Hippocampal formation (tissue), 2 donors: ENCODE data around the gene SURF1.
"Not testable (repeated sequence)": the region's sequence is repeated elsewhere in the genome, so short reads cannot be mapped to it uniquely, and the experiment has no call there.

Experiments used
- DNase-seq, 2 donors: peaks; one replicate each; lab custom pipeline; 2025; lab: John Stamatoyannopoulos, UW

SURF1 gene

GRCh38 chr9:133384736-133385321 lies 28.5 kb upstream of the SURF1 start:
- DNase-seq = no peak

- no peak for DNase-seq
These were observed 27.2 kb upstream of the SURF1 start for GRCh38 chr9:133383438-133383837.

DNA sequence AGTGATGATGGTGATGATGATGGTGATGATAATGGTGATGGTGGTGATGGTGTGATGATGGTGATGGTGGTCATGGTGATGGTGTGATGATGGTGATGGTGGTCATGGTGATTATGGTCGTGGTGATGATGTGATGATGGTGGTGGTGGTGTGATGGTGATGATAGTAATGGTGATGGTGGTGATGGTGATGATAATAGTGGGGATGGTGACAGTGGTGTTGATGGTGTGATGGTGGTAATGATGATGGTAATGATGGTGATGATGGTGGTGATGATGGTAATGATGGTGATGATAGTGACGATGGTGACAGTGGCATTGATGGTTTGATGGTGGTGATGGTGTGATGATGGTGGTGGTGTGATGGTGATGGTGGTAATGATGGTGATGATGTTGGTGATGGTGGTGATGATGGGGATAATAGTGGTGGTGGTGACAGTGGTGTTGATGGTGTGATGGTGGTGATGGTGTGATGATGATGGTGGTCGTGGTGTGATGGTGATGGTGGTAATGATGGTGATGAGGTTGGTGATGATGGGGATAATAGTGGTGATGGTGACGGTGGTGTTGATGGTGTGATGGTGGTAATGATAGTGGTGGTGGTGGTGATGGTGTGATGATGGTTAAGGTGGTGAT lies 26.3 kb upstream of the SURF1 start:
- DNase-seq = no peak

GRCh38 chr9:133380734-133381133 lies 24.4 kb upstream of the SURF1 start:
- DNase-seq = no peak

DNA sequence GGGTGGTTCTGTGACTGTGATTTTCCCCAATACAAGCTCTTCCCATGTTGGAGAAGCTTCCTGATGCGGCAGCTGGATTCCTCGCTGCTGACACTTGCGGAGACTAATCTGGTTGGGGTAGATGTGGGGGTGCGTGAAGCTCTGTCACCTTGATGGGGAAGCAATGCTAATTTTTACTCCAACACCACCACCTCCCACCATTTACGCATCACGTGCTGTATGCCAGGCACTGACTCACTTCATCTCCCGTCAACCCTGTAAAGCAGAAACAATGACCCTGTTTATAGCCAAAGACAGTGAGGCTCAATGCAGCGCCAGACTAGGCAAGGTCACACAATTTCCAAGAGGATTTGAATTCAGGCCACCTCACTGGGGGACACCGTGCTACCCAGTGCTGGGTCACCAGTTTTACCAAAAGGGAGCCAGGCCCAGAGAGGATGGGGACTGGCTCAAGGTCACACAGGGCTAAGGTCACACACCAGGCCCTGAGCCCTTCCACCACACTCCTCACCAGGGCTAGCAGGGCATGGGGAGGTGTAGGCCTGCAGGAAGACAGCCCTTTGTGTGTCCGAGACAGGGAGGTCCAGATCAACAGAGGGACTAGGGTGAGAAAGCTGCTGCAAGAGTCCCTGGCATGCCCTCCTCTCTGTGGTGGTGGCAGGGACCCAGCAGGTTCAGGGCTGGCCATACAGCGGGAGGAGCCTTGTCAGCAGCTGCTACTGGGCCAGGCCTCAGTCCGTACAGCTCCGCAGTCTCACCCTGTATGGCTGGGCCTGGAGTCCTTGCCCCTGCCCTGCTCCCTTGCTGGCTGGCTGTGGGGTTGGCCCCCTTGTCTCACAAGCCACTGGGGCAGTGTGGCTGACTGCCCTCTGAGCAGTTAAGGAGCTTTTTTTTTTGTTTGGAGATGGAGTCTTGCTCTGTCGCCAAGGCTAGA lies 23.1 kb upstream of the SURF1 start:
- DNase-seq = no peak

GRCh38 chr9:133378408-133378962 lies 22.2 kb upstream of the SURF1 start:
- no peak for DNase-seq

DNA sequence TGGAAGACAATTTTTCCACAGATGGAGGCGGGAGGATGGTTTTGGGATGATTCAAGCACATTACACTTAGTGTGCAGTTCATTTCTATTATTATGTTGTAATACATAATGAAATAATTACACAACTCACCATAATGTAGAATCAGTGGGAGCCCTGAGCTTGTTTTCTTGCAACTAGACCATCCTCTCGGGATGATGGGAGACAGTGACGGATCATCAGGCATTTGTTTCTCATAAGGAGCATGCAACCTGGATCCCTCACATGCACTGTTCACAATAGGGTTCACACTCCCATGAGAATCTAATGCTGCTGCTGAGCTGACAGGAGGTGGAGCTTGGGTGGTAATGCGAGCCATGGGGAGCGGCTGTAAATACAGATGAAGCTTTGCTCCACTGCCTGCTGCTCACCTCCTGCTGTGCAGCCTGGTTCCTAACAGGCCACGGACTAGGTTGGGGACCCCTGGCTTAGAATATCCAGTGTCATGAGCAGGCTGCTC lies 21.5 kb upstream of the SURF1 start:
- DNase-seq = no peak

DNA sequence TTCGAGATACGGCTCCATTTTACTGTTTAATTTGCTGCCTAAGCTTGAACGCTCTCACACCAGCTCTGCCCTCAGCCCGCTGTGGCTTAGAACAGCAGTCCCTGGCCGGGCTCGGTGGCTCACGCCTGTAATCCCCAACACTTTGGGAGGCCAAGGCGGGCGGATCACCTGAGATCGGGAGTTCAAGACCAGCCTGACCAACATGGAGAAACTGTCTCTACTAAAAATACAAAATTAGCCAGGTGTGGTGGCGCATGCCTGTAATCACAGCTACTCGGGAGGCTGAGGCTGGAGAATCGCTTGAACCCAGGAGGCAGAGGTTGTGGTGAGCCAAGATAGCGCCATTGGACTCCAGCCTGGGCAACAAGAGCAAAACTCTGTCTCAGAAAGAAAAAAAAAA lies 21.0 kb upstream of the SURF1 start:
- DNase-seq = not testable (repeated sequence)

DNA sequence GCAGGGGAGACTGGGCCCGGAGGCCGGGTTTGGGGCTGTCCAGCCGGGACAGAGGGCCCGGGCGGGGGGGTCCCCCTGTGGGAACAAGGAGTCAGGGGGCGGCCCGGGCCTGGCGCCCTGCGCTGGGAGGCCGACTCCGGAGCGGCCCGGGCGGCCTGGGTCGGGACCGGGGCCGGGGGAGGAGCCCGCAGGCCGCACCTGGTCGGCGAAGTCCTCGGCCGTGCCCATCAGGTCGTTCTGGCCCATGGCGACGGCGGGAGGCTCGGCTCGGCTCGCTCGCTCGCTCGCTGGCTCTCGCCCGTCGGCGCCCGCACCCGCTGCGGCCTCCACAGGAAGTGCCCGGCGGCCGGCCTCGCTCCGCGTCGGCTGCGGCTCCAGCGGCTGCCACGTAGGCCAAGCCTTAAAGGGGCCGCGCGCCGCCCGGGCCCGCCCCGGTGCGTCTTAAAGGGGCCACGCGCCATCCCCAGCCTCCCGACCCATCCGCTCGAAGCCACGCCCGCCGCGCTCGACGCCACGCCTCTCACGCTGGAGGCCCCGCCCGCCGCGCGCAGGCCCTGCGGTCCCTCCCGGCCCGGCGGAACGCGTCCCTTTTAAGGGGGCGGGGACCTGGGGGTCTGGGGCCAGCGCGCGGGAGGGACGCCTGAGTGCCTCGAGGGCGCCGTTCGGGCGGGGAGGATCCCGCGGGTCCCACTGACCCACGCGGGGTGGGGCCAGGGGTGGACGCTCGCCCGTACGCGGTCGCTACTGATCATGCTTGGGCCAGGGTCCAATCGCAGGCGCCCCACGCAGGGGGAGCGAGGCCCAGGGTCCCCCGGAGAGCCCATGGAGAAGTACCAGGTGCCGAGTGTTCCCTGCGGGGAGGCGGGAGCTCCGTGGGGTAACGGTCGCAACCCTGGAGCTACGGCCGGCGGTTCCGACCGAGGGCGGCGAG lies 19.7 kb upstream of the SURF1 start, which contains the start of the genes STKLD1 and SURF4:
Gene STKLD1 (plus strand): TSS at position 643 of the 931 bp plus-strand sequence. CDS start 108 bp downstream, at position 751.
Gene SURF4 (minus strand): TSS at position 337 of the 931 bp plus-strand sequence. CDS start 91 bp downstream, at position 246.
- peak; percentile 93 for DNase-seq

DNA sequence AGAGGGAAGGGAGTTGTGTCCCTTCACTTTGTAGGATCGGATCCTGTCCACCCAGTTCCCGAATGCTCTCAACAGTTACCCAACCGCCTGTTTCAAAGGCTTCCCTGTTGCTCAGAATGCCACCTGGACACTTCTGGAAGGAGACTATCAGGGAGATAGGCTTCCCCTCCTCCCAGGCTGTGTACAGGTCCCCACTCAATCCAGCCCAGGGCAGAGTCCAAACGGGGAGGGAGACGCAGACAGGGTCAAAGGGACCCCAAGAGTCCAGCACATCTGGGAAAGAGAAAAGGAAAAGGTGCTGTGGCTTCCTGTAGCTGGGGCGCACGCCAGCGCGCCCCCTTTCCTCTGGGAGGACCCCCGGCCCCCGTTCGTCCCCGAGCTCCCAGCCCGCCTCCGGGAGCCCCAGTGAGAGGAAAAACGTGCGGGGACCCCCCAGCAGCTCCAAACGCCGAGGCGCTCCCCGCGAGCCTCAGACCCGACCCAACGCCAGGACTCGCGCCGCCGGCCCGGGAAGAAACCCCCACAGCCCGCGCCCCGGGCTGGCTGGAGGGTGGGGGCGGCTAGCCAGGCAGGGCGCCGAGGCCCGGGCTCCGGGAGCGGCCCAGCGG lies 18.9 kb upstream of the SURF1 start:
- no peak for DNase-seq

DNA sequence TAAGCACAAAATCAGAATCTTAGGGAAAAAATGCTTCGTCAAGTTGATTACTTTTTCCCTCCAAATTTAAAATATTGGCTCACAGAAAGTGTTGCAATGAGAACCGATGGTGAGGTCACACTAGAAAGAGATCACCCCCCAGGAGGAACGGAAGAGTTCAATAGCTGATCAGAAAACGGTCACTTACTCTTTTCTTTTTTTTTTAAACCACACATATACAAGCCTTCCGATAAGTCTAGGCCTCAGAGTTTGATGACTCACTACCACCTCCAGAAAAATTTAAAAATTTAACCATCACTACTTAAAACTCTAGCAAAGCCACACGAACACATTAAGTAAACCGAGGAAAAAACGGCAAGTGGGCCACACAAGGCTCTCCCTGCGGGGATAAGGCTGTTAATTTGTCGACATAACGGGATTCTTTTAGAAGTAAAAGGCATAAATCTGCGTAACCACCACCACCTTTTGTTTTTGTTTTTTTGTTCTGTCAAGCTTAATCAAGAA lies 18.4 kb upstream of the SURF1 start:
- DNase-seq = no peak

DNA sequence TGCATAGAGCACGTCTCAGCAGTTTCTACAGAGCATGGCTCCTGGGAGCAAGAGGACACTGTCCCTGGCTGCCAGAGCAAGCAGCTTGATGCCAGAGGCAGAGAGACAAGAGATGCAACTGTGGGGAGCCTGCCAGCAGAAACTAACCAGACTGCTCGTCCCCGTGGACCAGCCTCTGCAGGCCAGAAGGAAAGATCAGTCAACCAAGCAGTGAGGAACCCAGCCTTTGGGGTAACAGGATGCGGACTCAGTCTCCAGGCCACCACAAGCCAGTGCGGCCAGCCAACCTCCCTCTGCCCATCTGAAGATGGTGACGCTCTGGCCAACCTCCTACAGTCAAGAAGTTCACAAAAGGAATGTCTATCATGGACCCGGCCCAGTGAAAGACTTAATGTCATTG lies 15.9 kb upstream of the SURF1 start:
- no peak for DNase-seq

- DNase-seq = no peak
These were observed 15.0 kb upstream of the SURF1 start for GRCh38 chr9:133371261-133371711.

DNA sequence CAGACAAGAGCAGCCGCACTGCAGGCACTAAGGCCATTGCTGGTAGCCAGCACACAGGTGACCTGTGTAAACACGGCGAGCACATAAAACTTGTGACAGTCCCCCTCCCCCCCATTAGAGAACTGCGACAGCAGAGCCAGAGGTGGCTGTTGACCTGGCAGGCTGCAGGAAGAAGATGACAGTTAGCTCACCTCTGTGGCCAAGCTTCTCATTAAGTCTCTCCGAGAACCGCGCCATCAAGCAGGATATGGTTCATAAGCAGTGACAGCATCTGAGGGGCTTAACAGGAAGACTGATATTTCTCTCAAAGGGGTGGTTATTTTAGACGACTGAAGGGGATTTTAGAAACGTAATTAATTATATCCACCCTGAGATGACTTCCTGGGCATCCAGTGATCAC lies 14.4 kb upstream of the SURF1 start:
- DNase-seq = no peak

GRCh38 chr9:133369933-133370332 lies 13.6 kb upstream of the SURF1 start:
- no peak for DNase-seq

GRCh38 chr9:133369422-133369821 lies 13.1 kb upstream of the SURF1 start:
- DNase-seq = no peak

DNA sequence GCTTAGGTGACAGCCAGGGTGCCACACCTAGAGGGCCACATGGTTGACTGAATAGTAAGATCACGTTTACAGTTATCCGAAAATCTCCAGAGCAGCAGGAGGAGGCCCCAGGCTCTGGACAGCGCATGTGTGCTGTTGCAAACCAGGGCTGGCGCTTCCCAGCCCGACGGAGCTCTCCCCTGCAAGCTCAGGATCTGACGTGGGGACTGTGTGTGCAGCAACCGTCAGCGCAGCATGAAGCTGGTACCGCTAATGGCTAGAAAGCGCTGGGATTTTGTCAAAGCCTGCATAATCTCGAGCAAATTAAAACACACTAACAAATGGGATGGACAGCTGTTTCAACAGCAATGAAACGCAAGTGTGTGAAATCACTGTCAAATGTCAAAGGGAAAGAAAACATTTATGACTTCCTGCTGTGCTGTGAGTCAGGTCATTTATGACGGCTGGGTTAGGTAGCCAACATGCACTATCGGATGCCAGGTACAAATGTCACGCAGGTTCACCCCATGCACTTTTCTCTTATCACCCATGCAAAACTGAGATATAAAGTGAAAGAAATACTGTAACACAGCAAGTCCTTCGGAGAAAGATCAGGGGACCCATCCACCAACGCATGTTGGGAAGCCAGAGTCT lies 12.1 kb upstream of the SURF1 start:
- DNase-seq = no peak

GRCh38 chr9:133367778-133368177 lies 11.5 kb upstream of the SURF1 start:
- DNase-seq = no peak

GRCh38 chr9:133367221-133367620 lies 10.9 kb upstream of the SURF1 start:
- DNase-seq = no peak

GRCh38 chr9:133366435-133366834 lies 10.1 kb upstream of the SURF1 start:
- no peak for DNase-seq
